Measurements from ENCODE around the gene PSMG3. TPM values are rescaled to one million over a fixed set of nuclear protein-coding genes. Genes with fewer than 3 reads are reported as not detected.

PSMG3 gene
- total and polyA plus RNA-seq, 2 donors: 12.1 to 34.6 TPM

GRCh38 chr7:1545417-1546246, 24.2 kb downstream of the PSMG3 start:
- no peak for DNase-seq (ENCODE audit: extremely low spot score)
- WGBS: 82% methylated on average over 40 of the region's 40 CpGs
- H3K27ac ChIP-seq (ENCODE audit: low read depth): no peak overlapping the region
- H3K4me3 ChIP-seq (ENCODE audit: low read depth, low read length): no peak overlapping the region
- peaks cover 5% of the 10 kb centered on the region for H3K36me3 ChIP-seq (ENCODE audit: insufficient read depth)
- H3K4me1 ChIP-seq (ENCODE audit: insufficient read depth): no peaks in the 10 kb centered on the region

GRCh38 chr7:1544896-1545416, 24.9 kb downstream of the PSMG3 start:
- no peak for DNase-seq (ENCODE audit: extremely low spot score)
- Histone ChIP-seq H3K4me1 (ENCODE audit: insufficient read depth) (no peaks in the 10 kb centered on the region), H3K36me3 (ENCODE audit: insufficient read depth) (peaks cover 6% of the 10 kb centered on the region), H3K4me3 (ENCODE audit: low read depth, low read length) (no peak overlapping the region), H3K27ac (ENCODE audit: low read depth) (no peak overlapping the region)
- WGBS: 80% methylated on average over 16 of the region's 16 CpGs

GRCh38 chr7:1544178-1544895, 25.5 kb downstream of the PSMG3 start:
- Histone ChIP-seq H3K4me3 (ENCODE audit: low read depth, low read length) (no peak overlapping the region), H3K4me1 (ENCODE audit: insufficient read depth) (no peaks in the 10 kb centered on the region), H3K27ac (ENCODE audit: low read depth) (no peak overlapping the region), H3K36me3 (ENCODE audit: insufficient read depth) (peaks cover 6% of the 10 kb centered on the region)
- 66% methylated on average over 41 of the region's 41 CpGs for WGBS
- DNase-seq (ENCODE audit: extremely low spot score): no peak

- no peak for DNase-seq (ENCODE audit: extremely low spot score)
- Histone ChIP-seq H3K4me1 (ENCODE audit: insufficient read depth) (no peaks in the 10 kb centered on the region), H3K27ac (ENCODE audit: low read depth) (no peak overlapping the region), H3K36me3 (ENCODE audit: insufficient read depth) (peaks cover 6% of the 10 kb centered on the region), H3K4me3 (ENCODE audit: low read depth, low read length) (no peak overlapping the region)
- WGBS: 84% methylated on average over 6 of the region's 6 CpGs
These were observed 26.0 kb downstream of the PSMG3 start for GRCh38 chr7:1543826-1544177.

- Histone ChIP-seq H3K4me1 (ENCODE audit: insufficient read depth) (no peaks in the 10 kb centered on the region), H3K27ac (ENCODE audit: low read depth) (no peak overlapping the region)
These were observed 26.7 kb downstream of the PSMG3 start for GRCh38 chr7:1542841-1543747.

GRCh38 chr7:1542329-1542728, 27.5 kb downstream of the PSMG3 start:
- WGBS: 90% methylated on average over 21 of the region's 21 CpGs
- Histone ChIP-seq H3K27ac (ENCODE audit: low read depth) (no peak overlapping the region), H3K4me1 (ENCODE audit: insufficient read depth) (no peaks in the 10 kb centered on the region), H3K36me3 (ENCODE audit: insufficient read depth) (peaks cover 6% of the 10 kb centered on the region), H3K4me3 (ENCODE audit: low read depth, low read length) (no peak overlapping the region)
- DNase-seq (ENCODE audit: extremely low spot score): no peak

More at GRCh38 chr7:1542841-1543747, 26.7 kb downstream of the PSMG3 start:
- H3K36me3 ChIP-seq (ENCODE audit: insufficient read depth): peaks cover 6% of the 10 kb centered on the region
- DNase-seq (ENCODE audit: extremely low spot score): no peak
- 88% methylated on average over 38 of the region's 38 CpGs for WGBS
- no peak overlapping the region for H3K4me3 ChIP-seq (ENCODE audit: low read depth, low read length)

- WGBS: 90% methylated on average over 33 of the region's 33 CpGs
- DNase-seq (ENCODE audit: extremely low spot score): no peak
These were observed 28.2 kb downstream of the PSMG3 start for GRCh38 chr7:1541431-1542162.

GRCh38 chr7:1540776-1541271, 29.0 kb downstream of the PSMG3 start:
- H3K27ac ChIP-seq (ENCODE audit: low read depth): no peak overlapping the region
- H3K4me3 ChIP-seq (ENCODE audit: low read depth, low read length): no peak overlapping the region
- 91% methylated on average over 31 of the region's 31 CpGs for WGBS
- peaks cover 6% of the 10 kb centered on the region for H3K36me3 ChIP-seq (ENCODE audit: insufficient read depth)
- H3K4me1 ChIP-seq (ENCODE audit: insufficient read depth): no peaks in the 10 kb centered on the region
- no peak for DNase-seq (ENCODE audit: extremely low spot score)

More at GRCh38 chr7:1541431-1542162, 28.2 kb downstream of the PSMG3 start:
- peaks cover 6% of the 10 kb centered on the region for H3K36me3 ChIP-seq (ENCODE audit: insufficient read depth)
- no peaks in the 10 kb centered on the region for H3K4me1 ChIP-seq (ENCODE audit: insufficient read depth)
- H3K27ac ChIP-seq (ENCODE audit: low read depth): no peak overlapping the region
- H3K4me3 ChIP-seq (ENCODE audit: low read depth, low read length): no peak overlapping the region

- Histone ChIP-seq H3K36me3 (ENCODE audit: insufficient read depth) (peaks cover 6% of the 10 kb centered on the region), H3K4me1 (ENCODE audit: insufficient read depth) (no peaks in the 10 kb centered on the region), H3K27ac (ENCODE audit: low read depth) (no peak overlapping the region), H3K4me3 (ENCODE audit: low read depth, low read length) (no peak overlapping the region)
- no peak for DNase-seq (ENCODE audit: extremely low spot score)
- WGBS: 96% methylated on average over 73 of the region's 73 CpGs
These were observed 29.7 kb downstream of the PSMG3 start for GRCh38 chr7:1539882-1540775.

GRCh38 chr7:1539181-1539881, 30.5 kb downstream of the PSMG3 start:
- no peak for DNase-seq (ENCODE audit: extremely low spot score)
- no peak overlapping the region for H3K4me3 ChIP-seq (ENCODE audit: low read depth, low read length)
- peaks cover 6% of the 10 kb centered on the region for H3K36me3 ChIP-seq (ENCODE audit: insufficient read depth)
- WGBS: 83% methylated on average over 36 of the region's 36 CpGs
- no peaks in the 10 kb centered on the region for H3K4me1 ChIP-seq (ENCODE audit: insufficient read depth)
- no peak overlapping the region for H3K27ac ChIP-seq (ENCODE audit: low read depth)

- peaks cover under 1% of the 10 kb centered on the region for H3K4me1 ChIP-seq (ENCODE audit: insufficient read depth)
- 61% methylated on average over 25 of the region's 25 CpGs for WGBS
- peaks cover 6% of the 10 kb centered on the region for H3K36me3 ChIP-seq (ENCODE audit: insufficient read depth)
- H3K4me3 ChIP-seq (ENCODE audit: low read depth, low read length): no peak overlapping the region
- no peak for DNase-seq (ENCODE audit: extremely low spot score)
- H3K27ac ChIP-seq (ENCODE audit: low read depth): no peak overlapping the region
These were observed 31.2 kb downstream of the PSMG3 start for GRCh38 chr7:1538544-1539180.

Measured in urinary bladder (tissue), 4 donors.